Left ventricle myocardium superior (tissue), 1 donor: Measurements from ENCODE around the gene LYPLA2. TPM values are rescaled to one million over a fixed set of nuclear protein-coding genes. Genes with fewer than 3 reads are reported as not detected.

ENCODE experiments used
- ATAC-seq: fragments of 200-7000 bp; cut with Tn5 transposase; one replicate; pipeline ENCODE4 v1.9.1; 2020; ENCODE audit warnings: mild to moderate bottlenecking, moderate library complexity
- DNase-seq: peaks from one replicate; pipeline ENCODE4 v3.0.0-alpha.2; 2020
- intact Hi-C: fragments of 100-400 bp; cut with micrococcal nuclease; formaldehyde crosslinking; loops from one replicate; pipeline ENCODE4 v1.11.0; 2022
- long read RNA-seq: library from polyadenylated mRNA; unstranded; transcript quantifications from one replicate; pipeline ENCODE4 v2.0.0, GENCODE V29; 2021
- total RNA-seq: library from RNA; stranded (reverse); fragmentation: NEBNext Ultra II Directional; extraction: Animal tissue kit (Norgen Biotek cat#: 25700); gene quantifications from one replicate; pipeline ENCODE4 v1.2.1, GENCODE V29; 2021
- donor health status: DM: no; HTN: yes; CAD: no; lungs with severe emphysema.

Gene LYPLA2
- total RNA-seq = 28.9 TPM
- long read RNA-seq, transcript LYPLA2-205 (10 exons, 1,810 nt) = major isoform, 44 of 61 reads
- long read RNA-seq, partial matches to known transcripts = 5 of 61 reads
- long read RNA-seq, other reads (novel, unspliced or antisense) = 12 of 61 reads

DNA sequence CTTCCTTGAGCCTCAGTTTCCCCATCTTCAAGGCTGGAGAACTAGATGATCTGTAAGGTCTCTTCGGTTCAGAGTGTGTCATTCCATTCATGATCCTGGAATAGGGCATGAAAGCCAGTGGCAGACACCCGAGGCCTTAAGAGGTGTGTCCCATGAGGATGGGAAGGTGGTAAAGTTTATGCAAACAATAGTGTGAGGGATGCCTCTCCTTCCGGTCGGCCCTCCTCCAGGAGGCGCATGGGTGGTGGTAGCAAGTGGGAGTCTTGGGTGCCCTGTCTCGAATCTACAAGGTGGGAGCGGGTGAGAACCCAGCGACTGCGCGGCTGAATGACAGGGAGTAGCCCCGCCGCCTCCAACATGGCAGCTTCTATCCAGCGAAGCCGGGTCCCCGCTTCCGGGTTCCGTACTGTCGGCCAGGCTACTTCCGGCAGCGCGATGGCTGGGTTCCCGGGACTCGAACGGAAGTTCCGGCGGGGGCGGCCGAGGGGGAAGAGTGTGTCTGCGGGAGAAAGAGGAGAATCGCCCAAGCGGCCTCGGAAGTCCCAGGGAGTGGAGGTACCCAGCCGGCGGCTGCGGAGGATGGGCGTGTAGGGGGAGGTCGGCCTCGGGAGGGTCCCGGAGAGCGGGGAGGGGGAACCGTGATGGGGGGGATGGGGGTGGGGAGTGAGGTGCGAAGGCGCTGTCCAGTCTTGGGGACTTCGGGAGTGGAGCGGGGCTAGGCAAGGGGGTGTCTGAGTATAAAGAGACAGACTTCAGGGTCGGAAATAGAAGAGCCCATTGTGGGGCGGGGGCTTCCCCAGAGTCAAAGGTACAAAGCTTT is at the start of gene LYPLA2:
Gene LYPLA2 (plus strand): TSS at position 450 of the 820 bp plus-strand sequence. CDS start 1,538 bp downstream, outside the sequence.
- DNase-seq (peak; percentile 97), ATAC-seq (peak; percentile 92)
- intact Hi-C loops = no loop called here

DNA sequence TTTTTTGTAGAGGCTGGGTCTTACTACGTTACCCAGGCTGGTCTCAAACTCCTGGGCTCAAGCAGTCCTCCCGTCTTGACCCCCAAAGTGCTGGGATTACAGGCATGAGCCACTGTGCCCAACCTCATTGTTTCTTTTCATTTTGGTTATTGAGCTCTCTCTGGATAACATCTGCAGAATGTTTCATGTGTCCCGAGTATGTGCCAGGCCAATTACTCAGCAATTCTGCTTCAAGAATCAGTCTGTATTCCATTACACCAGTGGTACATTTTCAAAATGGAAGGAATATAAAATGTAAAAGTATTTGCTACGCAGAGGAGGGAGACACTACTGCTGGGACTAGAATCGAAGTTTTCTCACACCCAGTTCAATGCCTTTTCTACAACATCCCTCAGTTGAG is 49.3 kb upstream of the LYPLA2 start:
- DNase-seq (no peak), ATAC-seq (no peak)
- intact Hi-C loops = no loop called here

DNA sequence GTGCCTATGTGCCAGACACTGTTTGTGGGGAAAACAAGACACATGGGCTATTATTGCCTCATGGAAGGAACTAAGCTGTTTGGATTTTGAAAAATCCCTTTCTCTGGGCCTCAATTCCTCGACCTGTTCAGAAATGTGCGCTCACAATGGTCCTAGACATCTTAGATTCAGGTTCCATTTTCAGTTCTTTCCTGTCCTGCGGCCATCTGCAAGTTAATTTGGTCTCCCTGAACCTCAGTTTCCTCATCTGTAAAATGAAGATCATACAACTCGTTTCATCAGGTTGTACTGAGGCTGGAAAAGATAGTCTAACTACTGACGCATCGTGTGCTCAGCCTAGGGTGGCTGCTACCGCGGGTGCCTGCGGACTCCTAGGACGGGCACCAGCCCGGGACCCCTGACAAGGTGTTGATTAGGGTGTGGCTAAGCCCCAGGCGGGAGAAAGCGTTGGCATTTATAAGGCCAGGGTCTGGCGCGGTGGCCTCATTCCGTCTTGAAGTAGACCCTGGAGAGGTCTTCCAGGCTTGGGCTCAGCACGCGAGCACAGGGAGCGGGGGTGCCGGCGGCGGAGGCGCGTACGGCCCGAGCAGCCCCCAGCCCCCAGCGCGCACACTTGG is 48.2 kb upstream of the LYPLA2 start:
- intact Hi-C loops = no loop called here
- DNase-seq (no peak), ATAC-seq (peak; percentile 21)

DNA sequence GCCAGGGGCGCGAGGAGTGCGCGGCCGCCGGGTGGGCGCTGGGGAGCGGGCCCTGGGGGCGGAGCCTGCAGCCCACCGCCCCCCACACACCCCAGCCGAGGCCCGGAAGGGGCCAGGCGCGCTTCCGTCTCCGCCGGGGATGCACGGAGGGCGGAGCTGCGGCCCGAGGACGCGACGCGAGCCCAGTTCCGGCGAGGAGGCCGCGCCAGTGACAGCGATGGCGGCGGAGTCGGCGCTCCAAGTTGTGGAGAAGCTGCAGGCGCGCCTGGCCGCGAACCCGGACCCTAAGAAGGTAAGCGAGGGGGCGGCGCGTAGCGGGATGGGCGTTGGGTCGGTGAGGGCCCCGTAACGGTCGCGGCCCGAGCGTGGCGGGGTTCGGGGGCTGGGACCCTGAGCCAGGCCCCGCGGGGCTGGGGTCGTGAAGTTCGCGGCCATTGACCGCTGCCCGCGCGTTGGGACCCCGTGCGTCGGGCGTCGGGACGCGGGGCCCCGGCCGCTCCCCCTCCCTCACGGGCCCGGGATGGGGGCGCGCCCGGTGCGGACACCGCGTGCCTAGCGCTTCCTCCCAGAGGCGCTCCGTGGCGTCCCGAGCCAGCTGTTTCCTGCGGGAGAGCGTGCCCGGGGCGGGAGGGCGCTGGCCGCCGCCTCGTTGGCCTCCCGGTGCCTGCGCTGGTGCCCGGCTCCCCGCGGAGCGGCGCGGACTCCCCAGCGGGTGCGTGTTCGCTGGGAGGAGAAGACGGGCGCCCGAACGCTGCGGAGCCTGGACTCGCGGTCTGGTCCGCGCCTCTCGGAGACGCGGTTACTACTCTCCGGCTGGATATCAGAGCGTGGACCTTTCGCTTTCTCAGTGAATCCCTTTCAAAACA is 47.4 kb upstream of the LYPLA2 start, which contains the start of gene ELOA:
Gene ELOA (plus strand): TSS at position 185 of the 866 bp plus-strand sequence. CDS start 33 bp downstream, at position 218.
- ATAC-seq (peak; percentile 96), DNase-seq (peak; percentile 88)
- intact Hi-C loops = no loop called here

DNA sequence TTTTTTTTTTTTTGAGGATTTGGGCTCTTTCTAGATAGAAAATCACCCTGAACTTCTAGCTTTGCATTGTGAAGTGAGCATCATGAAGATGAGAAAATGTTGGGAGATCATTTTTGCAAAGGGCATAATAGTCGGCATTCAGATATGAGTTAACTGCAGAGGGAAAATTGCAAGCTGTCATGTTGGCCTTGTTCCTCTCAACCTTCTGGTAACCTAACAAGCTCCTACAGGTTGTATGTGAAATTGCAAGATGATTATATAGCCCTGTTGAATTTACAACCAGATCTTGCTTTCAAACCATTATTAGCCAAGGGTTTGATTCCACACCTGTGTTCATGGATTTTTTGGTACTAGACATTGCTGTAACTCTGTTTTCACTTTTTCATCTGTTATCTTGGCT is 45.4 kb upstream of the LYPLA2 start:
- no peak for DNase-seq
- ATAC-seq = no peak
- intact Hi-C loops = loop anchor here (5.0 kb wide), 1 partner anchor 198 kb away; no protein-coding TSS in a partner anchor

DNA sequence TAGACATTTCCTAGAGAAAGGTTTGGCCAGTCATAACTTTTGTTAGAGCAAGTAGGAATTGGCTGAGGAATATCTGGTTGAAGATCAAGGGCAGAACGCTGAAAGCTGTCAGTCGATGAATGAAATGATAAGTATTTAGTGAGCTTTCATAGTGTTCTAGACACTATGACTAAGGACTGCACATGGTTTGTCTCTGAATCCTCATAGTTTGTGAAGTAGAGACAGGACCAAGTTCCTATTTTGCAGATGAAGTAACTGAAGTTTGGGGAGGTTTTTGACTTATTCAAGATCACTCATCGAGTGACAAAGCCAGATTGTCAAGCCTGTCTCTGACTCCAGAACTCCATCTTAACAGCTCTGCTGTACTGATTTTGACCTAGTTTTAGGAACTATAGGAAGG is 42.9 kb upstream of the LYPLA2 start:
- intact Hi-C loops = loop anchor here (5.0 kb wide), 1 partner anchor 201 kb away; no protein-coding TSS in a partner anchor
- no peak for ATAC-seq
- no peak for DNase-seq

DNA sequence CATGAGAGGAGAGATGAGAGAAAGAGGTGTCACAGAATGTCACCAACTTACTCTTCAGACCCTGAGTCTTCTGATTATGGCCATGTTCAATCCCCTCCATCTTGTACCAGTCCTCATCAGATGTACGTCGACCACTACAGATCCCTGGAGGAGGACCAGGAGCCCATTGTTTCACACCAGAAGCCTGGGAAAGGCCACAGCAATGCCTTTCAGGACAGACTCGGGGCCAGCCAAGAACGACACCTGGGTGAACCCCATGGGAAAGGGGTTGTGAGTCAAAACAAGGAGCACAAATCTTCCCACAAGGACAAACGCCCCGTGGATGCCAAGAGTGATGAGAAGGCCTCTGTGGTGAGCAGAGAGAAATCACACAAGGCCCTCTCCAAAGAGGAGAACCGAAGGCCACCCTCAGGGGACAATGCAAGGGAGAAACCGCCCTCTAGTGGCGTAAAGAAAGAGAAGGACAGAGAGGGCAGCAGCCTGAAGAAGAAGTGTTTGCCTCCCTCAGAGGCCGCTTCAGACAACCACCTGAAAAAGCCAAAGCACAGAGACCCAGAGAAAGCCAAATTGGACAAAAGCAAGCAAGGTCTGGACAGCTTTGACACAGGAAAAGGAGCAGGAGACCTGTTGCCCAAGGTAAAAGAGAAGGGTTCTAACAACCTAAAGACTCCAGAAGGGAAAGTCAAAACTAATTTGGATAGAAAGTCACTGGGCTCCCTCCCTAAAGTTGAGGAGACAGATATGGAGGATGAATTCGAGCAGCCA is 39.7 kb upstream of the LYPLA2 start:
- DNase-seq (no peak), ATAC-seq (peak; percentile 59)
- intact Hi-C loops = no loop called here

DNA sequence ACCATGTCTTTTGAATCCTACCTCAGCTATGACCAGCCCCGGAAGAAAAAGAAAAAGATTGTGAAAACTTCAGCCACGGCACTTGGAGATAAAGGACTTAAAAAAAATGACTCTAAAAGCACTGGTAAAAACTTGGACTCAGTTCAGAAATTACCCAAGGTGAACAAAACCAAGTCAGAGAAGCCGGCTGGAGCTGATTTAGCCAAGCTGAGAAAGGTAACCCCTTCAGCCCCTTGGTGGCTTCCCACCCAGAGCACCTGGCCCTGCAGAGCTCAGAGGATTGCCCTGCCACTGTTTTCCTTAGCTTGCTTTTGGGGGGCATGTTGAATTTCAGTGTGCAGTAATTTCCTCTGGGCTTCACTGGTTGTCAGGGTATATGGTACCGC is 39.1 kb upstream of the LYPLA2 start:
- no peak for DNase-seq
- no peak for ATAC-seq
- intact Hi-C loops = no loop called here

DNA sequence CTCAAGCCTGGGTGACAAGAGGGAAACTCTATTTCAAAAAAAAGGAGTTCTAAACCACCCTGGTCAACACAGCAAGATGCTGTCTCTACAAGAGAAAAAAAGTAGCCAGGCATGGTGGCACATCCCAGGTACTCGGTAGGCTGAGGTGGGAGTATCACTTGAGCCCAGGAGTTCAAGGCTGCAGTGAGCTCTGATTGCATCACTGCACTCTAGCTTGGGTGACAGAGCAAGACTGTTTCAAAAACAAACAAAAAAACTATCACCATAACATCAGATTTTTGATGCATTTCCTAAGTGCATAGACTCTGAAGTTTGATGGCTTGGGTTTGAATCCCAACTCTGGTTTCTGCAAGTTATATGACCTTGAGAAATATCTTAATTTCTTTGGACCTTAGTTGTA is 38.0 kb upstream of the LYPLA2 start:
- intact Hi-C loops = no loop called here
- DNase-seq = no peak
- ATAC-seq = no peak

DNA sequence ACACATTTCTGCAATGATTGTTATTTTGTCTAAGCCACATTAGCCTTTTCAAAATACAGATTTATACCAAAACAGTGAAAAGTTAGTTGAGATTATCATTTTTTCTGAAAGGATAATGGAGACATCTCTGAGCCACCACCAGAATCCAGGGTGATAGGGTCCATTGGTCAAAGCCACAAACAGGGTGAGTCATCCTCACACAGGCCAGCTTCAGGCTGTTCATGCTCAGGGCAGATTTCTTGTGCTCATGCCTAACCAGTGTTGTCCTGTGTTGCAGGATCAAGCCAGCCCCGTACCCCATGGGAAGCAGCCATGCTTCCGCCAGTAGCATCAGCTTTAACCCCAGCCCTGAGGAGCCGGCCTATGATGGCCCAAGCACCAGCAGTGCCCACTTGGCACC is 34.3 kb upstream of the LYPLA2 start:
- DNase-seq (no peak), ATAC-seq (no peak)
- intact Hi-C loops = no loop called here

DNA sequence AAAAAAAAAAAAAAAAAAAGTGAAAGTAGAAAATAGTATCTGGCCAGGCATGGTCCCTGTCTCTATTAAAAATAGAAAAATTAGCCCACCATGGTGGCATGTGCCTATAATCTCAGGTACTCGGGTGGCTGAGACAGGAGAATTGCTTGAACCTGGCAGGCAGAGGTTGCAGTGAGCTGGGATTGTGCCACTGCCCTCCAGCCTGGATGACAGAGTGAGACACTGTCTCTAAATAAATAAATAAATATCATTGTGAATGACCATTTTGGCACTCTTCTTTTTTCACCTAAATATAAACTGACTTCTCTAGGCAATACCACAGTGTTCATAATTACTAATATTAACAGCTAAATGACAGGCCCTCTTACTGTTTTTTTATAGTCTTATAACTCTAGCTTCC is 33.1 kb upstream of the LYPLA2 start:
- intact Hi-C loops = no loop called here
- DNase-seq (no peak), ATAC-seq (no peak)

DNA sequence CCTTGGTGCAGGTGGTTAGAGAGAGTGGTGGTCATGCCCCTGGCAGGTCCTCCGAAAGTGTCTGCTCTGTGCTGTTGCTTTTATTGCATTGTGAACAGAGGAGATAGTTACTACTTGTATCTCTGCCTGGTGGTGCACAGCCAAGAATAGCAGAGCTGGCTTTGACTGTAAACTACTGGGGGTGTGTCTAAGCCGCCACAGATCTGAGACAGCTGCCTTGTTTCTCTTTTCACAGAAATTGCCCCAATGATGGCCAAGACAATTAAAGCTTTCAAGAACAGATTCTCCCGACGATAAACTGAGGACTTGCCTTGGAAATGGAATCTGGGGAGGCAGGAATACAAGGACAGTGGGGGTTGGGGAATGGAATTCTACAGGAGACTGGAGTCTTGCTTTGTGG is 31.7 kb upstream of the LYPLA2 start:
- DNase-seq = peak; percentile 39
- peak; percentile 78 for ATAC-seq
- intact Hi-C loops = no loop called here

DNA sequence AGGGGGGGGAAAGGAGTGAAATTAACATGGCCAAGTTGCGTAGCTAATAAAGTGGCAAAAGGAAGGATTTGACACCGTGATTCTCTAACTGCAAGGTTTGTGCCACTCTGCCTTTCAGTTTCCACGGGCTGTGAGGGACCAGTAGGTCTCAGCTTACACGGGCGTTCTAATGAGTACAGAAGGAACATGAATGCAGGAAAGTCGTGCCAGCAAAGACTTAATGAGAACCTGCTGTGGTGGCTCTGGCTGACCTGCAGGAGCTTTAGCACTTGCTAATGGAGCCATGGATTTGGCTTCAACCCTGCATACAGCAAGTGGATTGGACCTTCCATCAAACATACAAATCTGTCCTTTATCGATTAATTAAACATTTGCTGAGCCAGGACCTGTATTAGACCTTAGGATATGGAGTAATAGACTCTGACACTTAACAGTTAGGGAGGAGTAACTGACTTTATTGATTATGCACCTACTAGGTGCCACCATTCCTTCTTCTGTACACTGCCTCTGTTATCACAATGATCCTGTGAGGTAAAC is 27.8 kb upstream of the LYPLA2 start:
- intact Hi-C loops = no loop called here
- ATAC-seq = peak; percentile 34
- DNase-seq = no peak

DNA sequence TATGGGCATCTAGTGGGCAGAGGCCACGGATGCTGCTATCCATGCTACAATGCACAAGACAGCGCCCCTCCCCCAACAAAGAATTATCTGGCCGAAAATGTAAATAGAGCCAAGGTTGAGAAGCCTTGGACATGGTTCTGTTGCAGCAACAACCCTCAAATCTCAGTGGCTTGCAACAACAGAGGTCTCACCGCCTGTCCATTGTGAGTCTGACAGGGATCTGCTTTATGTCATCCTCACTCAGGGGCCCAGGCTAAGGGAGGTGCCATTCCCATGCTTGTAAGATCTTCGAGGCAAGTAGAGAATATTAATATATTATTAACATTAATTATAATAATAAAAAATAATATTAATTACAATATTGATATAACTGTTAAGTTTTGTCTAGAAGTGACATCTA is 22.2 kb upstream of the LYPLA2 start:
- ATAC-seq = peak; percentile 70
- DNase-seq = no peak

DNA sequence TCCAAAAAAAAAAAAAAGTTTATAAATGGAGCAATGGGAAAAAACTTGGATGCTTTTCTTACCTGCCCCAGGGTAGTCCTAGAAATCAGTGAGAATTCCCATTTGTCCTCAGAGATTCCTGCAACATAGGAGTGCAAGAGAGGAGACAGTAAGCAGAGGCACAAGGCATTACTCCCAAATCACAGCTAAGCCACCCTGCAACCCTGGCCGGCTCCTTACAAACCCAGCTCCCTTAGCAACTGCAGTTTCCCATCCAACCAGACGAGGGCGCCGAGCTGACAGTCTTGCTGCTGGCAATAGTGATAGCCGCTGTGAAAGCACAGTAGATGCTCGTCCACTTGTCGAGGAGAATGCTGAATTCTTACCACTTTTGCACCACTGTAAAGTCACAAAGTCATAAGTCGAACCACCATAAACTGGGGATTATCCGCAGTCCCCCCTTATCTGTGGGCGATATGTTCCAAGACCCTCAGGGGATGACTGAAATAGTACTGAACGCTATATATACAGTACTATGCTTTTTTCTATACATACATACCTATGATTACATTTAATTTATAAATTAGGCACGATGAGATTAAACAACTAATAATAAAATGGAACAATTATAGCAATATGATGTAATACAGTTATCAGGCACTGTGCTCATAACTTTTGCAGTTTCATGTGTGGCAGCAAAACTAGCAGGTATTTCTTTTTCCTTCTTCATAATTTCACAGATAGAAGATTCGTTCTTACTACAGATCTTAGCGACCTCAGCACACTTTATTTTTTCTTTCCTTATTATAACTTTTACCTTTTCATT is 18.7 kb upstream of the LYPLA2 start:
- intact Hi-C loops = no loop called here
- peak; percentile 78 for ATAC-seq
- DNase-seq = peak; percentile 90

More for the DNA sequence above, 22.2 kb upstream of the LYPLA2 start:
- intact Hi-C loops = no loop called here

DNA sequence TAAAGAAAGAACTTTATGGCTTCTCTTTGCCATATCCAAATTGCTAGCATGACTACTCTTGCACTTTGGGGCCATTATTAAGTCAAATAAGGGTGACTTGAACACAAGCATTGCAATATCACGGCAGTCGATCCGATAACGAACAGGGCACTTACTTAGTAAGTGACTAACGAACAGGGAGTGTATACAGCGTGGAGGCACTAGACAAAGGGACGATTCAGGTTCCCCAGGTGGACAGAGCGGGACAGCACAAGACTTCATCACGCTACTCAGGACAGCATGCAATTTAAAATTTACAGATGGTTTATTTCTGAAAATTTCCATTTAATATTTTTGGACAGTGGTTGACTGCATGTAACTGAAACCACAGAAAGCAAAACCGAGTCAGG is 18.1 kb upstream of the LYPLA2 start:
- DNase-seq (no peak), ATAC-seq (no peak)
- intact Hi-C loops = no loop called here

DNA sequence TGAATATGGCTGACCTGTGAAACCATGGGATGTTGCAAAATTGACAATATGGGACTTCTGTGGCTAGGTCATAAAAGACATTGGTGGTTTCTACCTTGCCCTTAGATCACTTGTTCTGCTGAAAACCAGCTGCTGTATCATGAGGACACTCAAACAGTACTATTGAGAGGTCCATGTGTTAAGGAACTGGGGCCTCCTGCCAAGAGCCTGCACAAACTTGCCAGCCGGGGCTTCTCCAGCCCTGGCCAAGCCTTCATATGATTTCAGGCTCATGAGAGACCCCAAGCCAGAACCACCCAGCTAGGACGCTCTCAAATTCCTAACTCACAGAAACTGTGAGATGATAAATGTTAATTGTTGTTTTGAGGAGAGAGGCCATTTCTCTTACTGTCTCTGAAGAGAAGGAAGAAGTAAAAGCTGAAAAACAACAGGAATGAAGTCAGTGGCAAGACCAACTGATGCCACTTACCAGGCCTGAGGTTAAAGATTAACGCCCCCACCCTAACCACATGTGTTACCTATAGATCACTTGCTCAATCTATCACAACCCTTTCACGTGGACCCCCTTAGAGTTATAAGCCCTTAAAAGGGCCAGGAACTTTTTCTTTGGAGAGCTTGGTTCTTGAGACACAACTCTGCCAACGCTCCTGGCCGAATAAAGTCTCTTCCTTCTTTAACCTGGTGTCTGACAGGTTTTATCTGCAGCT is 16.6 kb upstream of the LYPLA2 start:
- no peak for ATAC-seq
- intact Hi-C loops = no loop called here
- no peak for DNase-seq
